Loucy (cell line): ENCODE data around the gene PPHLN1.

Experiments used
- EZH2phosphoT487 ChIP-seq: fragments of 200-600 bp; IDR thresholded peaks from 2 replicates; pipeline ENCODE4 v1.6.1; 2018; ENCODE audit warnings: antibody characterized with exemption, mild to moderate bottlenecking, moderate library complexity, borderline replicate concordance
- TF ChIP-seq, protein P1 (sequence below): fragments of 200-600 bp; sonication (generic); conservative IDR thresholded peaks from 2 replicates; pipeline ENCODE4 v1.5.1; 2014; ENCODE audit warnings: mild to moderate bottlenecking, antibody characterized with exemption, low read length

DNA sequence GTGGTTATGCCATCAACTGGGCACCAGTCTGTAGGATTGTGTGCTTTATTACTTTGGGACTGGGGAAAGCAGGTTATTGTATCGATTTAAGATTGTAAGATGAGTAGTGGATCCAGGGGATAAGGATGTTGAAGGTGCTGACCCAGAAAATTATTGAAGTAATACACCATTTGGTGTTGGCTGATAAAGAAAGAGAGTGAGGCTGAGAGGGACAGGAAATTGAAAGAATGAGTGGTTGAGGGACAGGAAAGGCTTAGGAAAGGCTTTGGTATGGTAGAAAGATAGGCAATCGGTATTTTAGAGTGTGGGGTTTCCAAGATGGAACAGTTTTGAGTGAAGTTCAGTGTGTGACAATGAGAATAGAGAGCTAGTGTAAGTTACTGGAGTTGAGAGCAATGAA lies 12.3 kb downstream of the PPHLN1 start:
- TF ChIP-seq, protein P1, sequence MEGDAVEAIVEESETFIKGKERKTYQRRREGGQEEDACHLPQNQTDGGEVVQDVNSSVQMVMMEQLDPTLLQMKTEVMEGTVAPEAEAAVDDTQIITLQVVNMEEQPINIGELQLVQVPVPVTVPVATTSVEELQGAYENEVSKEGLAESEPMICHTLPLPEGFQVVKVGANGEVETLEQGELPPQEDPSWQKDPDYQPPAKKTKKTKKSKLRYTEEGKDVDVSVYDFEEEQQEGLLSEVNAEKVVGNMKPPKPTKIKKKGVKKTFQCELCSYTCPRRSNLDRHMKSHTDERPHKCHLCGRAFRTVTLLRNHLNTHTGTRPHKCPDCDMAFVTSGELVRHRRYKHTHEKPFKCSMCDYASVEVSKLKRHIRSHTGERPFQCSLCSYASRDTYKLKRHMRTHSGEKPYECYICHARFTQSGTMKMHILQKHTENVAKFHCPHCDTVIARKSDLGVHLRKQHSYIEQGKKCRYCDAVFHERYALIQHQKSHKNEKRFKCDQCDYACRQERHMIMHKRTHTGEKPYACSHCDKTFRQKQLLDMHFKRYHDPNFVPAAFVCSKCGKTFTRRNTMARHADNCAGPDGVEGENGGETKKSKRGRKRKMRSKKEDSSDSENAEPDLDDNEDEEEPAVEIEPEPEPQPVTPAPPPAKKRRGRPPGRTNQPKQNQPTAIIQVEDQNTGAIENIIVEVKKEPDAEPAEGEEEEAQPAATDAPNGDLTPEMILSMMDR, result no peak
- TF ChIP-seq EZH2phosphoT487, result no peak
